ES-I3 (cell line): Measurements from ENCODE around the gene TMEM165.

Experiments used
- H3K36me3 ChIP-seq: 2 replicates; pipeline ENCODE4 v1.6.1; 2013; ENCODE audit warnings: mild to moderate bottlenecking, low read length, control low read depth, moderate library complexity; ENCODE audit not compliant: insufficient read depth
- H3K4me1 ChIP-seq: 2 replicates; pipeline ENCODE4 v1.6.1; 2013; ENCODE audit warnings: mild to moderate bottlenecking, control low read depth, low read length; ENCODE audit not compliant: insufficient read depth
- H3K9ac ChIP-seq: 2 replicates; pipeline ENCODE4 v1.6.1; 2013; ENCODE audit warnings: low read depth, mild to moderate bottlenecking, low read length, moderate library complexity
- H3K9me3 ChIP-seq: 2 replicates; pipeline ENCODE4 v1.6.1; 2013; ENCODE audit warnings: mild to moderate bottlenecking, low read length, moderate library complexity; ENCODE audit not compliant: control insufficient read depth, insufficient read depth

Gene TMEM165

GRCh38 chr4:55440786-55441185, 45.0 kb downstream of the TMEM165 start:
- Histone ChIP-seq H3K9me3 (no peaks in the 10 kb centered on the region), H3K4me1 (no peaks in the 10 kb centered on the region), H3K9ac (no peak overlapping the region), H3K36me3 (peaks cover 3% of the 10 kb centered on the region)

- no peaks in the 10 kb centered on the region for H3K4me1 ChIP-seq
- H3K9ac ChIP-seq: no peak overlapping the region
- H3K36me3 ChIP-seq: peaks cover 3% of the 10 kb centered on the region; the same call in 1 of the 2 replicates
- H3K9me3 ChIP-seq: no peaks in the 10 kb centered on the region
Measured at GRCh38 chr4:55442541-55442940, 46.8 kb downstream of the TMEM165 start.

- H3K4me1 ChIP-seq: no peaks in the 10 kb centered on the region
- H3K9ac ChIP-seq: no peak overlapping the region
- H3K36me3 ChIP-seq: peaks cover 9% of the 10 kb centered on the region; the same call in 1 of the 2 replicates
- H3K9me3 ChIP-seq: no peaks in the 10 kb centered on the region
Measured at GRCh38 chr4:55444827-55445226, 49.1 kb downstream of the TMEM165 start.

- Histone ChIP-seq H3K9ac (no peak overlapping the region), H3K4me1 (no peaks in the 10 kb centered on the region), H3K9me3 (no peaks in the 10 kb centered on the region), H3K36me3 (peaks cover 11% of the 10 kb centered on the region; the same call in 1 of the 2 replicates)
Measured at GRCh38 chr4:55445921-55446577, 50.3 kb downstream of the TMEM165 start.

- no peaks in the 10 kb centered on the region for H3K9me3 ChIP-seq
- peaks cover 11% of the 10 kb centered on the region; the same call in 1 of the 2 replicates for H3K36me3 ChIP-seq
- no peaks in the 10 kb centered on the region for H3K4me1 ChIP-seq
- no peak overlapping the region for H3K9ac ChIP-seq
Measured at GRCh38 chr4:55446578-55446922, 50.8 kb downstream of the TMEM165 start.

- H3K9ac ChIP-seq: no peak overlapping the region
- H3K4me1 ChIP-seq: no peaks in the 10 kb centered on the region
- peaks cover 11% of the 10 kb centered on the region; the same call in 1 of the 2 replicates for H3K36me3 ChIP-seq
- no peaks in the 10 kb centered on the region for H3K9me3 ChIP-seq
Measured at GRCh38 chr4:55447108-55447708, 51.5 kb downstream of the TMEM165 start.

GRCh38 chr4:55447831-55448230, 52.1 kb downstream of the TMEM165 start:
- Histone ChIP-seq H3K9me3 (no peaks in the 10 kb centered on the region), H3K36me3 (peaks cover 10% of the 10 kb centered on the region; the same call in 1 of the 2 replicates), H3K4me1 (no peaks in the 10 kb centered on the region), H3K9ac (no peak overlapping the region)

GRCh38 chr4:55450566-55450965, 54.8 kb downstream of the TMEM165 start:
- Histone ChIP-seq H3K36me3 (peaks cover 8% of the 10 kb centered on the region; the same call in 1 of the 2 replicates), H3K9me3 (no peaks in the 10 kb centered on the region), H3K9ac (no peak overlapping the region), H3K4me1 (no peaks in the 10 kb centered on the region)

GRCh38 chr4:55458164-55458563, 62.4 kb downstream of the TMEM165 start:
- H3K4me1 ChIP-seq: no peaks in the 10 kb centered on the region; the same call in 1 of the 2 replicates
- no peak overlapping the region for H3K9ac ChIP-seq
- no peaks in the 10 kb centered on the region for H3K36me3 ChIP-seq
- H3K9me3 ChIP-seq: no peaks in the 10 kb centered on the region

- Histone ChIP-seq H3K4me1 (no peaks in the 10 kb centered on the region; the same call in 1 of the 2 replicates), H3K9ac (no peak overlapping the region), H3K36me3 (no peaks in the 10 kb centered on the region), H3K9me3 (no peaks in the 10 kb centered on the region)
Measured at GRCh38 chr4:55458611-55459010, 62.9 kb downstream of the TMEM165 start.

GRCh38 chr4:55466001-55466400, 70.2 kb downstream of the TMEM165 start:
- Histone ChIP-seq H3K36me3 (peaks cover 7% of the 10 kb centered on the region; the same call in 1 of the 2 replicates), H3K9me3 (no peaks in the 10 kb centered on the region; the same call in 1 of the 2 replicates), H3K4me1 (peaks cover 3% of the 10 kb centered on the region), H3K9ac (no peak overlapping the region)

GRCh38 chr4:55468724-55469123, 73.0 kb downstream of the TMEM165 start:
- peaks cover 3% of the 10 kb centered on the region for H3K4me1 ChIP-seq
- H3K9ac ChIP-seq: no peak overlapping the region
- peaks cover 7% of the 10 kb centered on the region for H3K36me3 ChIP-seq
- H3K9me3 ChIP-seq: no peaks in the 10 kb centered on the region; the same call in 1 of the 2 replicates

GRCh38 chr4:55469979-55470378, 74.2 kb downstream of the TMEM165 start:
- H3K9ac ChIP-seq: no peak overlapping the region
- peaks cover 3% of the 10 kb centered on the region for H3K4me1 ChIP-seq
- H3K9me3 ChIP-seq: peaks cover 3% of the 10 kb centered on the region; the same call in 1 of the 2 replicates
- H3K36me3 ChIP-seq: peaks cover 6% of the 10 kb centered on the region
